Astrocyte (in vitro differentiated cells and primary cell): Measurements from ENCODE around the gene GIMAP7. TPM values are rescaled to one million over a fixed set of nuclear protein-coding genes. Genes with fewer than 3 reads are reported as not detected.

ENCODE experiments used
- DNase-seq: peaks from one replicate; pipeline ENCODE4 v3.0.0-alpha.2; 2010; ENCODE audit warnings: low read depth
- FAIRE-seq: peaks from 2 replicates; lab custom pipeline; 2011; peaks lifted over from hg19 to GRCh38; lab: Jason Lieb, UNC
- H2AFZ ChIP-seq: 2 replicates; pipeline ENCODE4 v1.6.0; 2012; ENCODE audit warnings: low read depth, low read length, inconsistent platforms
- H3K27ac ChIP-seq: 2 replicates; pipeline ENCODE4 v1.5.1; 2011; ENCODE audit warnings: low read depth, low read length, inconsistent platforms
- H3K27me3 ChIP-seq: 2 replicates; pipeline ENCODE4 v1.6.0; 2011; ENCODE audit warnings: low read length, inconsistent platforms; ENCODE audit not compliant: insufficient read depth
- H3K36me3 ChIP-seq: 2 replicates; pipeline ENCODE4 v1.5.1; 2011; ENCODE audit warnings: low read length, inconsistent platforms; ENCODE audit not compliant: insufficient read depth
- H3K4me1 ChIP-seq: 2 replicates; pipeline ENCODE4 v1.5.1; 2011; ENCODE audit warnings: low read length, inconsistent platforms; ENCODE audit not compliant: insufficient read depth
- H3K4me2 ChIP-seq: 2 replicates; pipeline ENCODE4 v1.6.0; 2012; ENCODE audit warnings: low read length, inconsistent platforms
- H3K4me3 ChIP-seq: 2 replicates; pipeline ENCODE4 v1.5.1; 2011; ENCODE audit warnings: low read depth, mild to moderate bottlenecking, low read length, inconsistent platforms; ENCODE audit not compliant: insufficient read depth
- H3K79me2 ChIP-seq: 2 replicates; pipeline ENCODE4 v1.6.0; 2012; ENCODE audit warnings: mild to moderate bottlenecking, low read length, inconsistent platforms; ENCODE audit not compliant: insufficient read depth
- H3K9ac ChIP-seq: 2 replicates; pipeline ENCODE4 v1.6.0; 2012; ENCODE audit warnings: mild to moderate bottlenecking, low read length, inconsistent platforms
- H3K9me3 ChIP-seq: 2 replicates; pipeline ENCODE4 v1.5.1; 2012; ENCODE audit warnings: low read depth, mild to moderate bottlenecking, low read length, inconsistent platforms; ENCODE audit not compliant: insufficient read depth
- H4K20me1 ChIP-seq: 2 replicates; pipeline ENCODE4 v1.6.0; 2012; ENCODE audit warnings: low read length, inconsistent platforms; ENCODE audit not compliant: insufficient read depth
- H3K27ac Mint-ChIP-seq: one replicate; pipeline ENCODE4 v1.8.0; 2021; ENCODE audit warnings: mild to moderate bottlenecking, mixed read lengths; ENCODE audit not compliant: unreplicated experiment
- H3K27me3 Mint-ChIP-seq: one replicate; pipeline ENCODE4 v1.8.0; 2021; ENCODE audit warnings: low read depth, mixed read lengths; ENCODE audit not compliant: unreplicated experiment
- H3K36me3 Mint-ChIP-seq: one replicate; pipeline ENCODE4 v1.8.0; 2021; ENCODE audit warnings: low read depth, mixed read lengths; ENCODE audit not compliant: unreplicated experiment
- H3K4me1 Mint-ChIP-seq: one replicate; pipeline ENCODE4 v1.8.0; 2021; ENCODE audit warnings: low read depth, mixed read lengths; ENCODE audit not compliant: unreplicated experiment
- H3K4me3 Mint-ChIP-seq: one replicate; pipeline ENCODE4 v1.8.0; 2021; ENCODE audit warnings: mild to moderate bottlenecking, moderate library complexity, mixed read lengths; ENCODE audit not compliant: unreplicated experiment
- H3K9me3 Mint-ChIP-seq: one replicate; pipeline ENCODE4 v1.8.0; 2021; ENCODE audit warnings: mild to moderate bottlenecking, mixed read lengths; ENCODE audit not compliant: unreplicated experiment
- CTCF ChIP-seq: IDR thresholded peaks from 2 replicates; pipeline ENCODE4 v1.5.1; 2011; ENCODE audit warnings: low read depth, mild to moderate bottlenecking, inconsistent platforms, low read length, moderate library complexity; ENCODE audit not compliant: insufficient read depth
- EZH2 ChIP-seq: IDR thresholded peaks from 2 replicates; pipeline ENCODE4 v1.6.1; 2012; ENCODE audit warnings: mild to moderate bottlenecking, low read length, inconsistent platforms; ENCODE audit not compliant: insufficient read depth
- total RNA-seq: library from RNA; stranded (reverse); gene quantifications from 2 replicates; pipeline ENCODE4 v1.2.1, GENCODE V29; 2021

GIMAP7 gene
- total RNA-seq, 1 donor from 2014 or later, result not detected

DNA sequence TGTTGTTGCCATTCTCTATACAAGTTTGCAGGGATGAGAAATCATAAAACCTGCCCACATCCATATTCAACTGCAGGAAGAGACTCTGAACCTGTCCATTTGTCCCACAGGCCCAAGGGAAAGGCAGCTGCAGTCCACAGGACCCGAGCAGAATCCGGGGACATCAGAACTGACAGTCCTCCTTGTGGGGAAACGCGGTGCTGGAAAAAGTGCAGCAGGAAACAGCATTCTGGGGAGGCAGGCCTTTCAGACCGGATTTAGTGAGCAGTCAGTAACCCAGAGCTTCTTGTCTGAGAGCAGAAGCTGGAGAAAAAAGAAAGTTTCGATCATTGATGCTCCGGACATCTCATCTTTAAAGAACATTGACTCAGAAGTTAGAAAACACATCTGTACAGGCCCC lies 40.8 kb upstream of the GIMAP7 start:
- DNase-seq (no peak), FAIRE-seq (no peak)
- Histone ChIP-seq H4K20me1 (no peaks in the 10 kb centered on the region), H3K27ac (no peak overlapping the region), H3K27me3 (no peaks in the 10 kb centered on the region), H3K4me3 (no peak overlapping the region), H3K36me3 (no peaks in the 10 kb centered on the region), H3K4me2 (no peak overlapping the region), H3K4me1 (no peaks in the 10 kb centered on the region), H3K79me2 (no peaks in the 10 kb centered on the region), H3K9me3 (no peaks in the 10 kb centered on the region), H3K9ac (no peak overlapping the region), H2AFZ (no peak overlapping the region)
- no peak overlapping the region for H3K27ac Mint-ChIP-seq
- H3K4me1 Mint-ChIP-seq, result no peaks in the 10 kb centered on the region
- H3K36me3 Mint-ChIP-seq, result no peaks in the 10 kb centered on the region
- H3K4me3 Mint-ChIP-seq, result no peak overlapping the region
- TF ChIP-seq CTCF, result no peak
- TF ChIP-seq EZH2, result no peak
- peaks cover 5% of the 10 kb centered on the region for H3K9me3 Mint-ChIP-seq
- H3K27me3 Mint-ChIP-seq, result peaks cover 12% of the 10 kb centered on the region

- no peaks in the 10 kb centered on the region for H3K4me1 Mint-ChIP-seq
- peaks cover 5% of the 10 kb centered on the region for H3K9me3 Mint-ChIP-seq
- H3K27ac Mint-ChIP-seq, result no peak overlapping the region
- no peaks in the 10 kb centered on the region for H3K9me3 ChIP-seq
- DNase-seq (no peak), FAIRE-seq (no peak)
- H3K4me3 Mint-ChIP-seq, result no peak overlapping the region
- H3K36me3 ChIP-seq, result no peaks in the 10 kb centered on the region
- H3K9ac ChIP-seq, result no peak overlapping the region
- no peaks in the 10 kb centered on the region for H3K27me3 ChIP-seq
- H3K27me3 Mint-ChIP-seq, result peaks cover 9% of the 10 kb centered on the region
- no peak overlapping the region for H3K4me2 ChIP-seq
- no peak overlapping the region for H2AFZ ChIP-seq
- no peak overlapping the region for H3K4me3 ChIP-seq
- H3K4me1 ChIP-seq, result no peaks in the 10 kb centered on the region
- no peaks in the 10 kb centered on the region for H3K79me2 ChIP-seq
- no peaks in the 10 kb centered on the region for H3K36me3 Mint-ChIP-seq
- no peak for TF ChIP-seq CTCF
- TF ChIP-seq EZH2, result no peak
- no peaks in the 10 kb centered on the region for H4K20me1 ChIP-seq
- H3K27ac ChIP-seq, result no peak overlapping the region
These were observed 38.4 kb upstream of the GIMAP7 start for GRCh38 chr7:150476285-150476684.

DNA sequence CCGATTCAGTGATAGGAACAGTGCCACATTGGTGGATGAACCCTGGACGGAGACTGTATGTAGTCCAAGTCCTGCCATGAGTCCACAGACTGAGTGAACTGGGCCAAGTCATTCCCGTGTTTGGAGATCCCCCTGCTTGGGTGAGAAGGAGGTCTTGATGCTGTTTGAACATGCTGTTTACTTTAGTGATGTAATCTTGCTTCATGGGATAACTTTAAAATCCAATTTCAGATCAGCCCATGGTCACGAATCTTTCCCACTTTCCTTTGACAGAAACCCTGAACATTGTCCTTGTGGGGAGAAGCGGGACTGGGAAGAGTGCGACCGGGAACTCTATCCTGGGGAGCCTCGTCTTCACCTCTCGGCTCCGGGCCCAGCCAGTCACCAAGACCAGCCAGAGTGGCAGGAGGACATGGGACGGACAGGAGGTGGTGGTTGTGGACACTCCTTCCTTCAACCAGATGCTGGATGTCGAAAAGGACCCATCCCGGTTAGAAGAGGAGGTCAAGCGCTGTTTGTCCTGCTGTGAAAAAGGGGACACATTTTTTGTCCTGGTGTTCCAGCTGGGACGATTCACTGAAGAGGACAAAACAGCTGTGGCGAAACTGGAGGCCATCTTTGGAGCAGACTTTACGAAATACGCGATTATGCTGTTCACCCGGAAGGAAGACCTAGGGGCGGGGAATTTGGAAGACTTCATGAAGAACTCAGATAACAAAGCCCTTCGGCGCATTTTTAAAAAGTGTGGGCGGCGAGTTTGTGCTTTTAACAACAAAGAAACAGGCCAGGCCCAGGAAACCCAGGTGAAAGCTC lies 37.6 kb upstream of the GIMAP7 start:
- no peak overlapping the region for H3K27ac ChIP-seq
- no peak overlapping the region for H3K4me3 ChIP-seq
- H3K4me1 ChIP-seq, result no peaks in the 10 kb centered on the region
- TF ChIP-seq CTCF, result no peak
- no peak for TF ChIP-seq EZH2
- no peaks in the 10 kb centered on the region for H3K9me3 ChIP-seq
- no peak overlapping the region for H3K9ac ChIP-seq
- Mint-ChIP-seq H3K4me3 (no peak overlapping the region), H3K27ac (no peak overlapping the region), H3K27me3 (peaks cover 6% of the 10 kb centered on the region), H3K9me3 (peaks cover 5% of the 10 kb centered on the region), H3K4me1 (no peaks in the 10 kb centered on the region), H3K36me3 (no peaks in the 10 kb centered on the region)
- no peaks in the 10 kb centered on the region for H4K20me1 ChIP-seq
- H2AFZ ChIP-seq, result no peak overlapping the region
- no peaks in the 10 kb centered on the region for H3K79me2 ChIP-seq
- no peaks in the 10 kb centered on the region for H3K27me3 ChIP-seq
- H3K36me3 ChIP-seq, result no peaks in the 10 kb centered on the region
- FAIRE-seq, result no peak
- no peak for DNase-seq
- no peak overlapping the region for H3K4me2 ChIP-seq
